ENCODE data around the gene HCN3. TPM values are rescaled to one million over a fixed set of nuclear protein-coding genes. Genes with fewer than 3 reads are reported as not detected.

HCN3 gene
- total RNA-seq, 6 experiments from 2014 or later = 1.3 to 1.6 (median 1.5) TPM

DNA sequence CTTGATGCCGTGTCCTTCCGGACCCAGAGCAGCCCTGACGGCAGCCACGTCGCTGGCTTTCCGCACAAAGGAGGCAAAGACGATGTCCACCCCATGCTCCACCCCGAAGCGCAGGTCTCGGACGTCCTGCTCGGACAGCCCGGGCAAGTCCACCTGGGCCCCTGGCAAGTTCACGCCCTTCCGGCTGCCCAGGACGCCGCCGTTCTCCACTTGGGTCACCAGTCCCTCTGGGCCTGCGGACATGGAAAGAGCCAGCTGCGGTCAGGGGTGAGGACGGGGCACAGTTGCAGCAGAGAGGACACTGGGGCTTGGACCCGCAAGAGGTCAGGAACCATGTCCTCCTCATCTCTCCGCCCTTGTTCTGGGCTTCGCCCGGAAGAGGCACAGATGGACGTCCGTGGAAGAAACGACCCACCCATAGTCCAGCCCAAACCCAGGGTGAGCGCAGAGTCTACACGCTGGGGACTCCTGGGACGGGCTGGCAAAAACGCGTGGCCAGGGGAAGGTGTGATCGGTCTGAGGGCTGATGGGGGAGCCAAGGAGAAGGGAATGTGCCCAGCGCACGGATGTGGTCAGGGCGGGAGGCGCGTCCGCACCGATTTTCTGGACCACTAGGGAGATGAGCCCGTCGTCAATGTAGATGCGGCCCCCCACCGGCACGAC is 17.4 kb downstream of the HCN3 start:
- DNase-seq = no peak
- no peak overlapping the region for H3K27ac Mint-ChIP-seq

DNA sequence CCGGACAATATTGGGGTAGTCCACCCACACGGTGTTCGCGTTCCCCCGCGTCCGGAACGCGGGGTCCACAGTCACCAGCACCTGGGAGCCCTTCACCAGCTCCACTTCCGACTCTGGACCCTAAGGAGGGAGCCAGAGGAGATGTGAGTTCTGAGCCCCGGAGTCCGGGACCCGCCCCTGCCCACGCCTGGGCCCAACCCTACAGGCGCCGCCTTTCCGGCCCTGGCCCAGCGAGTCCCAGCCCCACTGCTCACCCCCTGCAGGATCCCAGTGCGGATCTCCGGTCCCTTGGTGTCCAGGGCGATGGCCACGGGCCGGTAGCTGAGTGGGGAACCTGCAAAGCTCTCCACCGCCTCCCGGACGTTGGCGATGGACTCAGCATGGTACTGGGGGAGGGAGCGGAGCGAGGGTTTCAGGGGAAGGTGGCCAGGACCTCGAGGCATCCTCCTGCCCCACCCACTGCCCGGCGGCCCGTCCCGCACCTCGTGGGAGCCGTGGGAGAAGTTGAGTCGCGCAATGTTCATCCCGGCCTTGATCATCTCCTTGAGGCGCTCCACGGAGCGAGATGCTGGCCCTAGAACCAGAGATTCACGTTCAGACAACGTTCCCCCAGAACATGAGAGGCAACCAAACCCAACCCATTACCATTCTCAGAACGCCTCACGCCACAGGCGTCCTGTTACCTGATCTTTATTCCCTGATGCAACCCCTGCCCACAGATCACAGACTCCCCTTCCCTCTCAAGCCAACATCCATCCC is 18.1 kb downstream of the HCN3 start:
- TF ChIP-seq, protein P1, sequence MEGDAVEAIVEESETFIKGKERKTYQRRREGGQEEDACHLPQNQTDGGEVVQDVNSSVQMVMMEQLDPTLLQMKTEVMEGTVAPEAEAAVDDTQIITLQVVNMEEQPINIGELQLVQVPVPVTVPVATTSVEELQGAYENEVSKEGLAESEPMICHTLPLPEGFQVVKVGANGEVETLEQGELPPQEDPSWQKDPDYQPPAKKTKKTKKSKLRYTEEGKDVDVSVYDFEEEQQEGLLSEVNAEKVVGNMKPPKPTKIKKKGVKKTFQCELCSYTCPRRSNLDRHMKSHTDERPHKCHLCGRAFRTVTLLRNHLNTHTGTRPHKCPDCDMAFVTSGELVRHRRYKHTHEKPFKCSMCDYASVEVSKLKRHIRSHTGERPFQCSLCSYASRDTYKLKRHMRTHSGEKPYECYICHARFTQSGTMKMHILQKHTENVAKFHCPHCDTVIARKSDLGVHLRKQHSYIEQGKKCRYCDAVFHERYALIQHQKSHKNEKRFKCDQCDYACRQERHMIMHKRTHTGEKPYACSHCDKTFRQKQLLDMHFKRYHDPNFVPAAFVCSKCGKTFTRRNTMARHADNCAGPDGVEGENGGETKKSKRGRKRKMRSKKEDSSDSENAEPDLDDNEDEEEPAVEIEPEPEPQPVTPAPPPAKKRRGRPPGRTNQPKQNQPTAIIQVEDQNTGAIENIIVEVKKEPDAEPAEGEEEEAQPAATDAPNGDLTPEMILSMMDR (IDR thresholded peaks at IDR 0.05) = no peak
- no peaks in the 10 kb centered on the region for H3K36me3 Mint-ChIP-seq (ENCODE audit: low read depth)
- peaks cover 45% of the 10 kb centered on the region for H3K27me3 Mint-ChIP-seq (ENCODE audit: insufficient read depth)
- H3K4me1 Mint-ChIP-seq (ENCODE audit: low read depth) = no peaks in the 10 kb centered on the region
- H3K4me3 Mint-ChIP-seq = no peak overlapping the region
- no peak for DNase-seq
- no peaks in the 10 kb centered on the region for H3K9me3 Mint-ChIP-seq
- no peak overlapping the region for H3K27ac Mint-ChIP-seq

More for the DNA sequence above, 17.4 kb downstream of the HCN3 start:
- TF ChIP-seq, protein P1 (IDR thresholded peaks at IDR 0.05) = no peak
- Mint-ChIP-seq H3K9me3 (no peaks in the 10 kb centered on the region), H3K36me3 (ENCODE audit: low read depth) (no peaks in the 10 kb centered on the region), H3K4me3 (no peak overlapping the region), H3K4me1 (ENCODE audit: low read depth) (no peaks in the 10 kb centered on the region), H3K27me3 (ENCODE audit: insufficient read depth) (peaks cover 45% of the 10 kb centered on the region)

DNA sequence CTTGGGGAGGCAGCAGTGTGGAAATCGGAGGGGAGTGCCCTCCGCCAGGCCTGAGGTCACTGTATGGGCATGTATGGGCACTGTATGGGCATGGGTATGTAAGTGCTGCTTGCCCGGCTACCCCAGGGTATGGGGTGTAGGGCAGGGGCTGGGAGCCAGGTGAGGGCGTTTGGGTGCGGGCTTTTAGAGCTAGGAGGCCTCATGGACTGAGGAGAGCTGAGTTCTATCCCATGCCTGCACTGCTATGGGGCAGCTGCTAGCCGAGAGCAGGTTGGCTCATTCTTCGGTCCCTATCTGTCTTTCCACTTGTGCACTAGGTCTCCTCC is 18.6 kb downstream of the HCN3 start:
- no peak overlapping the region for H3K27ac Mint-ChIP-seq
- DNase-seq = no peak
- H3K4me3 Mint-ChIP-seq = no peak overlapping the region
- H3K4me1 Mint-ChIP-seq (ENCODE audit: low read depth) = no peaks in the 10 kb centered on the region
- no peaks in the 10 kb centered on the region for H3K9me3 Mint-ChIP-seq
- H3K27me3 Mint-ChIP-seq (ENCODE audit: insufficient read depth) = peaks cover 45% of the 10 kb centered on the region
- TF ChIP-seq, protein P1 (IDR thresholded peaks at IDR 0.05) = no peak
- no peaks in the 10 kb centered on the region for H3K36me3 Mint-ChIP-seq (ENCODE audit: low read depth)

DNA sequence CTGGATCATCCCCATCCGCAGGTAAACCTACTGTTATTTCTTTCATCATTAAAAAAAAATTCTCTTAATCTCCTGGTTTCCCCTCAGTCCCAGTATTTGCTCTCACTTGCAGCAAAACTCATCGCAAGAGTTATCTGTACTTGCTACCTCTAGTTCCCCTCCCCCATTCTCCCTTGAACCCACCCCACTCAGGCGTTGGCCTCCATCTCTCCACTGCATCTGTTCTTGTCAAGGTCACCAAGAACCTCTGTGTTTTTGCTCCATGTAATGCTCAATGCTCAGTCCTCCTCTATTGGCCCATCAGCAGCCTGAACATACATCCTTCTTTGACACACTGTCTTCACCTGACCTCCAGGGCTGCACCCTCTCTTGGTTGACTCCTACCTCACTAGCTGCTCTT is 19.4 kb downstream of the HCN3 start:
- Mint-ChIP-seq H3K4me3 (no peak overlapping the region), H3K27me3 (ENCODE audit: insufficient read depth) (peaks cover 42% of the 10 kb centered on the region), H3K27ac (no peak overlapping the region), H3K4me1 (ENCODE audit: low read depth) (no peaks in the 10 kb centered on the region), H3K9me3 (no peaks in the 10 kb centered on the region), H3K36me3 (ENCODE audit: low read depth) (no peaks in the 10 kb centered on the region)
- no peak for DNase-seq
- TF ChIP-seq, protein P1 (IDR thresholded peaks at IDR 0.05) = no peak

DNA sequence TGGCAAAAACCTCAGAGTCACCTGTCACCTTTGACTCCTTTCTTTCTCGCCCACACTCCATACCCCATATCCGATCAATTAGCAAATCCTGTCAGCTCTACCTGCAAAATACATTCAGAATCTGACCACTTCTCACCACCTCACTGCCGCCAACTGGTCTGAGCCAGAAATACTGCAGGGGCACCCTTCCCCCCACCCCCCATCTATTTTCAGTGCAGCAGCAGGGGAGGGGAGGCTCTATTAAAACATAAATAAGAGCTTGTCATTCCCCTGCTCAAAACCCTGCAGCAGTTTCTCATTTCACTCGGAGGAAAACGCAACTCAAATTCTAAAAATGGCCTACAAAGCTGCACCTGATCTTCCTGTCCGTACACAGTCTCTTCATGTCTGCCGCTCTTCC is 20.1 kb downstream of the HCN3 start:
- Mint-ChIP-seq H3K9me3 (no peaks in the 10 kb centered on the region), H3K27ac (no peak overlapping the region), H3K27me3 (ENCODE audit: insufficient read depth) (peaks cover 38% of the 10 kb centered on the region), H3K4me1 (ENCODE audit: low read depth) (no peaks in the 10 kb centered on the region), H3K4me3 (no peak overlapping the region), H3K36me3 (ENCODE audit: low read depth) (no peaks in the 10 kb centered on the region)
- TF ChIP-seq, protein P1 (IDR thresholded peaks at IDR 0.05) = no peak
- DNase-seq = no peak

Measured in HFFc6 (cell line).